Caki2 (cell line): ENCODE data around the gene CNP. TPM values are rescaled to one million over a fixed set of nuclear protein-coding genes. Genes with fewer than 3 reads are reported as not detected.

Source experiments
- DNase-seq: peaks from one replicate; pipeline ENCODE4 v3.0.0-alpha.2; 2015; ENCODE audit warnings: low read depth
- in situ Hi-C: cut with HindIII; loops from 2 replicates; pipeline ENCODE4 v1.10.0; 2016; ENCODE audit warnings: low sequenced_read_pairs, low pct_unique_long_range_greater_than_20kb, mixed read lengths
- total RNA-seq: library from RNA; depleted of rRNA; stranded (reverse); fragments of >200 nt; shearing (Covaris generic); gene quantifications from 2 replicates; pipeline ENCODE4 v1.2.3, GENCODE V29; 2014; ENCODE audit warnings: low replicate concordance

CNP gene
- total RNA-seq, 1 experiment from 2014 or later: 50.2 TPM

DNA sequence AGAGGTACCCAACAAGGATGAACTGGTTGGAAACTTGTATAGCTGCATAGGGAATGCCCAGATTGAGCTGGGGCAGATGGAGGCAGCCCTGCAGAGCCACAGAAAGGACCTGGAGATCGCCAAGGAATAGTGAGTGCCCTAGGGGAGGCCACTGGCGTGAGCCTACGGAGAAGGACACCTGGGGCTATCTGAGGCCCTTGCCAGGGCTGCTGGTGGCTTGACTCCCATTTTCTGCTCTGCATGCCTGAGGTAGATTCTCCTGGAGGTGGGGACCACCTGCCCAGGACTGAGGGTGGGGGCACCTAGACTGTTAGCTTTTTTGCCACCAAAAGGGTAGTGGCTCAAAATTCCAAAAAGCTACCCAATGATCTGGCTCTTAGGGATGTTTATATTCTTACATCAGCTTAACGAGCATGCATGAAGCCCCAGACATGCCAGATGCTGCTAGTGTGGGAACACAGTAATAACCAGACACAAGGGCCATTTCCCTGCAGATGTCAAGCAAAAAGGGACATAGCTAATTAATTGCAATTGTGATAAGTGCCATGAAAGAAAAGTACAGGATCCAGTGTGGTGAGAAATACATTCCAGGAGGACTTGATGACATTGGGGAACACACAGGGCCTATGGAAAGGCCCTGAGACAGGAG, 27.4 kb upstream of the CNP start:
- no peak for DNase-seq
- in situ Hi-C loops: no loop called here

GRCh38 chr17:41939693-41940090, 26.9 kb upstream of the CNP start:
- DNase-seq: no peak
- in situ Hi-C loops: no loop called here

- in situ Hi-C loops: no loop called here
- DNase-seq: no peak
Observed at GRCh38 chr17:41941168-41941567, 25.4 kb upstream of the CNP start.

GRCh38 chr17:41942626-41943373, 23.8 kb upstream of the CNP start:
- in situ Hi-C loops: no loop called here
- no peak for DNase-seq

GRCh38 chr17:41943492-41943891, 23.1 kb upstream of the CNP start:
- in situ Hi-C loops: no loop called here
- DNase-seq: no peak

- DNase-seq: no peak
- in situ Hi-C loops: no loop called here
Observed at GRCh38 chr17:41944943-41945342, 21.7 kb upstream of the CNP start.

- DNase-seq: no peak
- in situ Hi-C loops: no loop called here
Observed at GRCh38 chr17:41948762-41949460, 17.7 kb upstream of the CNP start.

GRCh38 chr17:41956522-41956921, 10.1 kb upstream of the CNP start:
- no peak for DNase-seq
- in situ Hi-C loops: no loop called here

DNA sequence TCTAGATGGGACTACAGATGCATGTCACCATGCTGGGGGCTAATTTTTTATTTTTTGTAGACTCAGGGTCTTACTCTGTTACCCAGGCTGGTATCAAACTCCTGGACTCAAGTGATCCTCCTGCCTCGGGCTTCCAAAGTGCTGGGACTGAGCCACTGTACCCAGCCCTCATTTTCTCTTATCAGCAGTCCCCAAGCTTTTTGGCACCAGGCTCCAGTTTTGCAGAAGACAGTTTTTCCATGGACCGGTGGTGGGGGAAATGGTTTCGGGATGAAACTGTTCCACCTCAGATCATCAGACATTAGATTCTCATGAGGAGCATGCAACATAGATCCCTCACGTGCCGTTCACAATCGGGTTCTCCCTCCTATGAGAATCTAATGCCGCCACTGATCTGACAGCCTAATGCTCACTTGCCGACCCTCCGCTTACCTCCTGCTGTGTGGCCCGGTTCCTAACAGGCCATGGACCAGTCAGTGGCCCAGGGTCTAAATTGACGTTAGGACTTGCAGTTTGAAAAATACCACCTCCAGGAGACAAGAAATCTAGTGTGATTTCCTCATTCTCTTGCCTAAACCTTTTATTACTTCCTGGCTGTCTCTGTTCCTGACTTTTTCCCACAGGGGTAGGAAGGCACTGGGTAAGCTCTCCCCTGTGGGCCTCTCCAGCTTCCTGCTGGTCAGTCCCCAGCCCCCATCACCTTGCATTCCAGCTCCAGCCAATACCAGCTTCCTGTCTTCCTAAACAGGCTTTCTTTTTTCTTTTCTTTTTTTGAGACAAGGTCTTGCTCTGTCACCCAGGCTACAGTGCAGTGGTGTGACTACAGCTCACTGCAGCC, 9.3 kb upstream of the CNP start:
- in situ Hi-C loops: no loop called here
- no peak for DNase-seq

DNA sequence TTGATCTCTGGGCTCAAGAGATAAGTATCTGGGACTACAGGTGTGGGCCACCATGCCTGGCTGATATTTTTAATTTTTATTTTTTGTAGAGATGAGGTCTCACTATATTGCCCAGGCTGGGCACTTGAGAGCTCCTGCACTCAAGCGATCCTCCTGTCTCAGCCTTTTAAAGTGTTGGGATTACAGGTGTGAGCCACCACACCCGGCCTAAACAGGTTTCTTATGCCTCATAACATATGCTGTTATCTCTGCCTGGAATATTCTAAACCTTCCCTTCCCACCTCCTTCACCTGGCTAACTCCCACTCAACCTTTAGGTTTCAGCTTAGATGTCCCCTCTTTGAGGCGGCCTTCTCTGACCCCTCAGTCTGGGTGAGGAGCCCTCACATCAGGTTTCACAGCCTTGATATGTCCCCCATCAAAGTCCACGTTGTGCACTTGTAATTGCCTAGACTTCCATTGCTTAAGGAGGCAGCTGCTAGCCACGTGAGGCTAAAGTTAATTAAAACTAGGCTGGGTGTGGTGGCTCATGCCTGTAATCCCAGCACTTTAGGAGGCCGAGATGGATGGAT, 8.6 kb upstream of the CNP start:
- in situ Hi-C loops: no loop called here
- no peak for DNase-seq

GRCh38 chr17:41959030-41959335, 7.6 kb upstream of the CNP start:
- in situ Hi-C loops: no loop called here
- DNase-seq: no peak

- in situ Hi-C loops: no loop called here
- peak; percentile 36 for DNase-seq
Observed at GRCh38 chr17:41959336-41960095, 7.1 kb upstream of the CNP start.

DNA sequence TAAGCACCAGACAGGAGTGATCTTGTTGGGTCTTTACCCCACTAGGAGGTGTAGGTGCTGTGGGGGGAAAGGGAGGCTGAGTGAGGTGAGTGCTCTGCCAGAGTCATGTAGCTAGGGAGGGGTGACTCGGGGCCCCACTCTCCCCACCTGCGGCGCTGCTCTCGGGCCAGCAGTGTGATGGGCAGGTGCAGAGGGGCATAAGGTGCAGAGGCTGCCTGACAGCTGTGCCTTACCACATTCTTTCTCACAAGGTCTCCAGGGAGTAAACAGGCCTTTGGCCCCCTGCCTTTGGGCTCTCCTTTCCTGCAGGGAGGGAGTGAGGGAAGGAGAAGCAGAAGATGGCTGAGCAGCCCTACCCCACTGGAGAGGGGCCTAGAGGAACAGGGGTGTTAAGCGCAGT, 4.5 kb upstream of the CNP start:
- DNase-seq: no peak
- in situ Hi-C loops: no loop called here

GRCh38 chr17:41962768-41963434, 3.7 kb upstream of the CNP start:
- in situ Hi-C loops: no loop called here
- peak; percentile 48 for DNase-seq

GRCh38 chr17:41965694-41966462, 717 bp upstream of the CNP start:
- peak; percentile 64 for DNase-seq
- in situ Hi-C loops: no loop called here

DNA sequence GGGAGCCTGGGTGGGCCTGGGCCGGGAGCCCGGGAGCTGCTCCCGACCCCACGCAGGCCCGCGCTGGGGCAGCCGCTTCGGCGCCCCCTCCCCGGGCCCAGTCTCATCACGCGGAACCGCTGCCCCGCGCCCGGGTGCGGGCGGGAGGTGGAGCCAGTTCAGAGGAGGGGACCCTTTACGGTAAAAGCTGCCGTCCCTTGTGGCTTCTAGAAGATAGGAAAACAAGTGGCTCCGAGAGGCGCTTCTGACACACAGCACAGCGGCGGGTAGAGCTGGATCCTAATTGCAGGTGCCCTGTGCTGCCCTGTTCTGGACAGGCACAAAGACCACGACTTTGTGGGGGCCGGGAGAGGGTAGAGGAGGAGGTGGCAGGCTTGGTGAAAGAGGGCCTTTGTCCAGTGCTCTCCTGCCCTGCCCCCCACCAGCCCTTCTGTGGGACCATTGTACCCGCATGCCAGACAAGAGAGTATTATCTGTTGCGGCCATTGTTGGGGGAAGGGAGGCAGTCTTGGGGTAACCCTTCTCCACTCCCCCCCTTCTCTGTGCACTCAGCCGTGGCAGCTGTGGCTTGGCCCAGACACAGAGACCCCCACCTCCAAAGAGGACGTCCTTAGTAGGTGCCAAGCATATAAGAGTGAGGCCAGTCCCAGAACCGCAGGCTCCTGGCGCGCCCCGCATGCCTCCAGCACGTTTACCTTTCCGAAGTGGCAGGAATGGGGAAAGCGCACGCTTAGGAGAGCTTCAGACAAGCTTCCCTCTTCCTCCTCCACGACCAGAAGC, 736 bp downstream of the CNP start:
- no peak for DNase-seq
- in situ Hi-C loops: no loop called here
